ENCODE measurements around the gene TMED5.
"Not testable (repeated sequence)": the region's sequence is repeated elsewhere in the genome, so short reads cannot be mapped to it uniquely, and the experiment has no call there.

Gene TMED5

GRCh38 chr1:93179886-93180722 is at the start of gene TMED5:
TSS of gene TMED5 (minus strand) at chr1:93180413. CDS start at chr1:93180242, 171 bp downstream.
- DNase-seq = peak; percentile 98

- DNase-seq = no peak
Measured at GRCh38 chr1:93223023-93223675, 42.9 kb upstream of the TMED5 start.

- no peak for DNase-seq
Measured at GRCh38 chr1:93221913-93222312, 41.7 kb upstream of the TMED5 start.

GRCh38 chr1:93220716-93221115 is 40.5 kb upstream of the TMED5 start:
- not testable (repeated sequence) for DNase-seq

- DNase-seq = no peak
Measured at GRCh38 chr1:93219443-93219842, 39.2 kb upstream of the TMED5 start.

GRCh38 chr1:93215322-93215721 is 35.1 kb upstream of the TMED5 start:
- DNase-seq = no peak

- DNase-seq = no peak
Measured at GRCh38 chr1:93207211-93207610, 27.0 kb upstream of the TMED5 start.

- DNase-seq = no peak
Measured at GRCh38 chr1:93206567-93206954, 26.3 kb upstream of the TMED5 start.

GRCh38 chr1:93205892-93206566 is 25.8 kb upstream of the TMED5 start:
- no peak for DNase-seq

- no peak for DNase-seq
Measured at GRCh38 chr1:93200714-93201113, 20.5 kb upstream of the TMED5 start.

- no peak for DNase-seq
Measured at GRCh38 chr1:93200086-93200620, 19.9 kb upstream of the TMED5 start.

GRCh38 chr1:93199150-93199549 is 18.9 kb upstream of the TMED5 start:
- DNase-seq = no peak

GRCh38 chr1:93196591-93196990 is 16.4 kb upstream of the TMED5 start:
- DNase-seq = no peak

GRCh38 chr1:93194231-93194990 is 14.2 kb upstream of the TMED5 start:
- DNase-seq = no peak

GRCh38 chr1:93190432-93190831 is 10.2 kb upstream of the TMED5 start:
- no peak for DNase-seq

- no peak for DNase-seq
Measured at GRCh38 chr1:93186667-93187066, 6.5 kb upstream of the TMED5 start.

GRCh38 chr1:93180723-93181613 is 755 bp upstream of the TMED5 start, which contains the start of gene CCDC18:
TSS of gene CCDC18 (plus strand) at chr1:93180724. CDS start at chr1:93183362, 2,638 bp downstream.
- DNase-seq = no peak

- DNase-seq = no peak
Measured at GRCh38 chr1:93178418-93178817, 1.8 kb downstream of the TMED5 start.

GRCh38 chr1:93177991-93178390 is 2.2 kb downstream of the TMED5 start:
- DNase-seq = no peak

- DNase-seq = not testable (repeated sequence)
Measured at GRCh38 chr1:93174638-93175037, 5.6 kb downstream of the TMED5 start.

GRCh38 chr1:93172778-93173177 is 7.4 kb downstream of the TMED5 start:
- DNase-seq = no peak

All from hippocampal formation (tissue), 2 donors.